Immature natural killer cell (primary cell): ENCODE data around the gene IQCH. TPM values are rescaled to one million over a fixed set of nuclear protein-coding genes. Genes with fewer than 3 reads are reported as not detected.

Experiments used
- DNase-seq, 3 donors: peaks; one replicate each; pipeline ENCODE4 v3.0.0; 2022; ENCODE audit warnings: mixed read lengths in 1 of 3
- H3K27ac Mint-ChIP-seq, 6 donors: one replicate each; pipeline ENCODE4 v1.8.0; 2020; ENCODE audit warnings: mixed read lengths in 6 of 6, mild to moderate bottlenecking in 5 of 6, inconsistent platforms in 4 of 6, moderate library complexity in 3 of 6
- H3K27me3 Mint-ChIP-seq, 3 donors: one replicate each; pipeline ENCODE4 v1.8.0; 2020 to 2021; ENCODE audit warnings: low read depth in 3 of 3, mild to moderate bottlenecking in 3 of 3, mixed read lengths in 3 of 3, moderate library complexity in 3 of 3, inconsistent platforms in 1 of 3
- H3K36me3 Mint-ChIP-seq, 3 donors: one replicate each; pipeline ENCODE4 v1.8.0; 2020; ENCODE audit warnings: mixed read lengths in 3 of 3, inconsistent platforms in 2 of 3, mild to moderate bottlenecking in 2 of 3
- H3K4me1 Mint-ChIP-seq, 2 donors: one replicate each; pipeline ENCODE4 v1.8.0; 2020; ENCODE audit warnings: inconsistent platforms in 2 of 2, mild to moderate bottlenecking in 2 of 2, mixed read lengths in 2 of 2, moderate library complexity in 1 of 2
- H3K4me3 Mint-ChIP-seq, 5 donors: one replicate each; pipeline ENCODE4 v1.8.0; 2020; ENCODE audit warnings: mild to moderate bottlenecking in 5 of 5, mixed read lengths in 5 of 5, inconsistent platforms in 3 of 5, moderate library complexity in 3 of 5
- H3K9me3 Mint-ChIP-seq, 6 donors: one replicate each; pipeline ENCODE4 v1.8.0; 2020; ENCODE audit warnings: mild to moderate bottlenecking in 6 of 6, mixed read lengths in 6 of 6, inconsistent platforms in 4 of 6, moderate library complexity in 3 of 6
- polyA plus RNA-seq, 3 donors: library from polyadenylated mRNA; unstranded; fragments of 300-500 nt; fragmentation: Illumina TruSeq; gene quantifications; one replicate each; pipeline ENCODE4 v1.2.3, GENCODE V29; 2021

IQCH gene
- polyA plus RNA-seq, 3 donors from 2014 or later, result 0.27 to 0.70 TPM; not detected in 1

- DNase-seq, result no peak
- Mint-ChIP-seq H3K4me3 (no peak overlapping the region), H3K9me3 (peaks cover 0 to 2% (median 0%) of the 10 kb centered on the region in 6 donors), H3K27ac (no peak overlapping the region), H3K36me3 (peaks cover 4 to 8% (median 7%) of the 10 kb centered on the region in 3 donors), H3K27me3 (peaks cover 0 to 7% (median 0%) of the 10 kb centered on the region in 3 donors), H3K4me1 (no peaks in the 10 kb centered on the region)
These were observed 225.4 kb downstream of the IQCH start for GRCh38 chr15:67479781-67480505.

- Mint-ChIP-seq H3K36me3 (peaks cover 4 to 12% (median 10%) of the 10 kb centered on the region in 3 donors), H3K4me3 (no peak overlapping the region), H3K27ac (peak overlapping the region in 1 of 6 donors; percentile 41), H3K4me1 (no peaks in the 10 kb centered on the region), H3K27me3 (peaks cover 0 to 7% (median 0%) of the 10 kb centered on the region in 3 donors), H3K9me3 (peaks cover 0 to 2% (median 0%) of the 10 kb centered on the region in 6 donors)
- DNase-seq, result no peak
These were observed 226.2 kb downstream of the IQCH start for GRCh38 chr15:67480741-67481140.

- no peak overlapping the region for H3K27ac Mint-ChIP-seq
- H3K27me3 Mint-ChIP-seq, result peaks cover 0 to 9% (median 0%) of the 10 kb centered on the region in 3 donors
- H3K9me3 Mint-ChIP-seq, result peaks cover 0 to 2% (median 0%) of the 10 kb centered on the region in 6 donors
- no peak overlapping the region for H3K4me3 Mint-ChIP-seq
- peaks cover 4 to 12% (median 10%) of the 10 kb centered on the region in 3 donors for H3K36me3 Mint-ChIP-seq
- no peak for DNase-seq
- no peaks in the 10 kb centered on the region for H3K4me1 Mint-ChIP-seq
These were observed 227.1 kb downstream of the IQCH start for GRCh38 chr15:67481680-67482079.

- Mint-ChIP-seq H3K4me1 (no peaks in the 10 kb centered on the region), H3K9me3 (no peaks in the 10 kb centered on the region), H3K4me3 (no peak overlapping the region), H3K36me3 (peaks cover 7 to 11% (median 8%) of the 10 kb centered on the region in 3 donors), H3K27ac (no peak overlapping the region), H3K27me3 (peaks cover 0 to 3% (median 0%) of the 10 kb centered on the region in 3 donors)
- DNase-seq, result no peak
These were observed 241.0 kb downstream of the IQCH start for GRCh38 chr15:67495585-67495984.

- peak in 1 of 3 donors; percentile 6 for DNase-seq
- peak overlapping the region in 1 of 5 donors; percentile 34 for H3K4me3 Mint-ChIP-seq
- no peak overlapping the region for H3K27ac Mint-ChIP-seq
- no peaks in the 10 kb centered on the region for H3K27me3 Mint-ChIP-seq
- H3K9me3 Mint-ChIP-seq, result no peaks in the 10 kb centered on the region
- H3K4me1 Mint-ChIP-seq, result no peaks in the 10 kb centered on the region
- peaks cover 4 to 15% (median 10%) of the 10 kb centered on the region in 3 donors for H3K36me3 Mint-ChIP-seq
These were observed 246.7 kb downstream of the IQCH start for GRCh38 chr15:67501177-67501835.

GRCh38 chr15:67501836-67502461 is 247.4 kb downstream of the IQCH start:
- Mint-ChIP-seq H3K27me3 (no peaks in the 10 kb centered on the region), H3K4me3 (peak overlapping the region in 1 of 5 donors; percentile 43), H3K9me3 (no peaks in the 10 kb centered on the region)

GRCh38 chr15:67504056-67504455 is 249.5 kb downstream of the IQCH start:
- no peak overlapping the region for H3K27ac Mint-ChIP-seq
- H3K27me3 Mint-ChIP-seq, result no peaks in the 10 kb centered on the region
- H3K4me1 Mint-ChIP-seq, result no peaks in the 10 kb centered on the region
- peaks cover 4 to 14% (median 14%) of the 10 kb centered on the region in 3 donors for H3K36me3 Mint-ChIP-seq
- no peak for DNase-seq
- no peak overlapping the region for H3K4me3 Mint-ChIP-seq
- no peaks in the 10 kb centered on the region for H3K9me3 Mint-ChIP-seq

More at GRCh38 chr15:67501836-67502461, 247.4 kb downstream of the IQCH start:
- H3K4me1 Mint-ChIP-seq, result no peaks in the 10 kb centered on the region
- no peak overlapping the region for H3K27ac Mint-ChIP-seq
- no peak for DNase-seq
- H3K36me3 Mint-ChIP-seq, result peaks cover 4 to 13% (median 10%) of the 10 kb centered on the region in 3 donors

- H3K27ac Mint-ChIP-seq, result no peak overlapping the region
- no peaks in the 10 kb centered on the region for H3K9me3 Mint-ChIP-seq
These were observed 250.2 kb downstream of the IQCH start for GRCh38 chr15:67504796-67505195.

GRCh38 chr15:67505675-67506572 is 251.3 kb downstream of the IQCH start:
- H3K4me3 Mint-ChIP-seq, result no peak overlapping the region
- peaks cover 10 to 19% (median 17%) of the 10 kb centered on the region in 3 donors for H3K36me3 Mint-ChIP-seq
- H3K4me1 Mint-ChIP-seq, result no peaks in the 10 kb centered on the region
- H3K9me3 Mint-ChIP-seq, result no peaks in the 10 kb centered on the region
- no peak overlapping the region for H3K27ac Mint-ChIP-seq
- no peaks in the 10 kb centered on the region for H3K27me3 Mint-ChIP-seq
- DNase-seq, result no peak

More at GRCh38 chr15:67504796-67505195, 250.2 kb downstream of the IQCH start:
- Mint-ChIP-seq H3K4me3 (no peak overlapping the region), H3K4me1 (no peaks in the 10 kb centered on the region), H3K36me3 (peaks cover 4 to 14% (median 14%) of the 10 kb centered on the region in 3 donors), H3K27me3 (no peaks in the 10 kb centered on the region)
- DNase-seq, result no peak

- no peaks in the 10 kb centered on the region for H3K9me3 Mint-ChIP-seq
- H3K27me3 Mint-ChIP-seq, result no peaks in the 10 kb centered on the region
- H3K36me3 Mint-ChIP-seq, result peaks cover 13 to 24% (median 22%) of the 10 kb centered on the region in 3 donors
- H3K27ac Mint-ChIP-seq, result no peak overlapping the region
- H3K4me3 Mint-ChIP-seq, result no peak overlapping the region
- no peaks in the 10 kb centered on the region for H3K4me1 Mint-ChIP-seq
- DNase-seq, result no peak
These were observed 252.5 kb downstream of the IQCH start for GRCh38 chr15:67506775-67507747.

- Mint-ChIP-seq H3K27ac (no peak overlapping the region), H3K4me3 (no peak overlapping the region), H3K4me1 (no peaks in the 10 kb centered on the region), H3K27me3 (no peaks in the 10 kb centered on the region), H3K9me3 (no peaks in the 10 kb centered on the region), H3K36me3 (peaks cover 9 to 34% (median 29%) of the 10 kb centered on the region in 3 donors)
- DNase-seq, result no peak
These were observed 253.8 kb downstream of the IQCH start for GRCh38 chr15:67508407-67508806.

- H3K4me3 Mint-ChIP-seq, result no peak overlapping the region
- H3K36me3 Mint-ChIP-seq, result peaks cover 18 to 46% (median 39%) of the 10 kb centered on the region in 3 donors
- no peak for DNase-seq
These were observed 255.3 kb downstream of the IQCH start for GRCh38 chr15:67509918-67510317.

More at GRCh38 chr15:67509918-67510317, 255.3 kb downstream of the IQCH start:
- no peak overlapping the region for H3K27ac Mint-ChIP-seq
- no peaks in the 10 kb centered on the region for H3K9me3 Mint-ChIP-seq
- no peaks in the 10 kb centered on the region for H3K4me1 Mint-ChIP-seq
- no peaks in the 10 kb centered on the region for H3K27me3 Mint-ChIP-seq
